Gastrocnemius medialis (tissue), 4 donors: ENCODE results near the gene RBM6.

Source experiments
- CTCF ChIP-seq, 5 experiments: fragments of 450-650 bp in 3 of 5; fragments of 200-600 bp in 2 of 5; sonication (generic) in 2 of 5; IDR thresholded peaks in 4 of 5; conservative IDR thresholded peaks in 1 of 5; 1 replicate in 4 of 5; 2 replicates in 1 of 5; pipeline ENCODE4 v1.5.1; 2016 to 2019; ENCODE audit warnings: antibody characterized with exemption in 5 of 5, mild to moderate bottlenecking in 3 of 5, moderate library complexity in 3 of 5
- POLR2A ChIP-seq, 2 donors: fragments of 450-650 bp; IDR thresholded peaks; one replicate each; pipeline ENCODE4 v1.6.1; 2017; ENCODE audit warnings: antibody characterized with exemption in 2 of 2, mild to moderate bottlenecking in 2 of 2, moderate library complexity in 2 of 2

- TF ChIP-seq CTCF (IDR thresholded peaks at IDR 0.05 in 4 of 5, conservative IDR thresholded peaks at IDR 0.05 in 1 of 5): no peak
- no peak for TF ChIP-seq POLR2A (IDR thresholded peaks at IDR 0.05)
Observed at GRCh38 chr3:49896345-49896744, 43.6 kb upstream of the RBM6 start.
